ENCODE measurements around the gene SULF2. TPM values are rescaled to one million over a fixed set of nuclear protein-coding genes. Genes with fewer than 3 reads are reported as not detected.

The SULF2 gene
- total and polyA plus RNA-seq, 9 of the 15 experiments (the other 6 are each of a cell fraction or from before 2014, with no cell fraction given) = 0.33 TPM; not detected in 8

DNA sequence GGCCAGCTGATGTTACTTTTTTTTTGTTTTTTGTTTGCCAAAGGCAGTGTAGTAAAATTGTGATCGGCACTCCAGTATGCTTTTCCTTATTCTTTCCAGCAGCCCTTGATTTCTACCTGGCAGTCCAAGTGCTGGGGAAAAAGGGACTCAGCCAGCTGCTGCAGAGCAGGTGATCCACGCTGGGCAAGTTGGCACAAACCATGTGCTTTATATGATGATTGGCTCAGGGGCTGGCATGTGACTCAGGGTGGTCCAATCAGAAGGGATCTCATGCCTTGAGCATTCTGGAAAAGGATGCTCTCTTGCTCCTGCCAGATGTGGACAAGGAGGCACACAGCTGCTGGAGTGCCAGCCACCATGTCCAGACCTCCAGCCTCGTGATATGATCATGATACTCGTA is 54.5 kb downstream of the SULF2 start (continued):
- TF ChIP-seq MYBL2 (IDR thresholded peaks at IDR 0.05; ENCODE audit: low read depth) (no peak), MYBL2 (CRISPR knock-in tag; IDR thresholded peaks at IDR 0.05; ENCODE audit: borderline replicate concordance) (no peak), ZKSCAN1 (IDR thresholded peaks at IDR 0.05; ENCODE audit: low read depth, low read length) (no peak), PHB2 (IDR thresholded peaks at IDR 0.05; ENCODE audit: low read depth) (no peak)

DNA sequence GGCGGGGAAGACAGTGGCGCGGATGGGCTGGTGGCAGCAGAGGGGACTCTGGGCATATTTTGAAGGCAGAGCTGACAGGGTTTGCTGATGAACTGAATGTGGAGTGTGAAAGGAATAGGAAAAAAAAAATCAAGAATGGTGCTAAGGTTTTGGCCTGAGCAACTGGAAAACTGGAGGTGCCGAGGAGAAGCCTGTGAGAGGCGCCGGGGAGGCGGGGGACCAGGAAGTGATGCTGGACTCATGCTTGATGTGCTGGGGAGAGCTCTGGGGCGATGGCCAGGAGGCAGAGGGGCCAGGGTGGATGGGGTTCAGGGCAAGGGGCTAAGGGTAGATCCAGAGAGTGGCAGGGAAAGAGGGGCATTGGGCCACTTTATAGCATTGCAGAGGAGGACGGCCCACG is 55.8 kb downstream of the SULF2 start:
- Histone ChIP-seq H3K4me3 (no peak overlapping the region), H4K20me1 (replicated peaks; ENCODE audit: control insufficient read depth, insufficient read depth, low read length) (no peaks in the 10 kb centered on the region), H3K27me3 (ENCODE audit: control insufficient read depth in 2 of 2, insufficient read depth in 2 of 2, low read length in 2 of 2) (peaks cover 19 to 47% of the 10 kb centered on the region in 2 experiments; a peak in 4 of 5 replicates), H3K79me2 (ENCODE audit: control insufficient read depth, insufficient read depth, low read length) (no peaks in the 10 kb centered on the region), H3K36me3 (ENCODE audit: control insufficient read depth, insufficient read depth, low read length) (no peaks in the 10 kb centered on the region), H3K4me2 (ENCODE audit: insufficient read depth, low read length) (no peak overlapping the region), H2AFZ (ENCODE audit: low read depth, low read length) (no peak overlapping the region), H3K9me3 (replicated peaks; ENCODE audit: control insufficient read depth, insufficient read depth, low read depth, low read length) (no peaks in the 10 kb centered on the region), H3K27ac (ENCODE audit: extremely low read depth, low read depth, low read length) (no peak overlapping the region), H3K4me1 (replicated peaks in 1 of 2; ENCODE audit: control insufficient read depth in 2 of 2, insufficient read depth in 2 of 2, low read length in 2 of 2) (0 out of 5 replicates have a peak, but pooled peaks cover 0 to 6% of the 10 kb centered on the region in 2 experiments), H3K9me1 (ENCODE audit: control insufficient read depth, insufficient read depth, low read length) (no peaks in the 10 kb centered on the region), H3K9ac (ENCODE audit: insufficient read depth in 1 of 2, low read depth in 2 of 2, low read length in 2 of 2) (no peak overlapping the region)
- no peak for ATAC-seq
- ChIA-PET POLR2A (no interaction called here), CTCF (ENCODE audit: low intra/inter-chr PET ratio) (no interaction called here)
- no peak for TF ChIP-seq NR2C1 (IDR thresholded peaks at IDR 0.05)
- no peak for TF ChIP-seq NR2C1 (tag; IDR thresholded peaks at IDR 0.05)
- no peak for TF ChIP-seq ELF2 (CRISPR knock-in tag; IDR thresholded peaks at IDR 0.05)
- TF ChIP-seq FOXJ2 (tag; IDR thresholded peaks at IDR 0.05) = no peak
- in situ Hi-C loops (cut with MboI) (no loop called here), intact Hi-C loops (cut with micrococcal nuclease) (loop anchor here (5.0 kb wide), 1 partner anchor 52 kb away; no protein-coding TSS in a partner anchor)
- DNase-seq (ENCODE audit: extremely low read depth in 1 of 4, low spot score in 3 of 4) = no peak
- FAIRE-seq = no peak
- no TSS peak for BruUV-seq (replicated peaks)
- WGBS (ENCODE audit: insufficient coverage, low coverage, missing lambda C conversion rate) = 2% methylated on average over 9 of the region's 10 CpGs
